ENCODE measurements around the gene DEK.
A peak's percentile ranks its signal among the peaks of the same experiment; 100 is the strongest.
"Not testable (repeated sequence)": the region's sequence is repeated elsewhere in the genome, so short reads cannot be mapped to it uniquely, and the experiment has no call there.

The DEK gene, protein sequence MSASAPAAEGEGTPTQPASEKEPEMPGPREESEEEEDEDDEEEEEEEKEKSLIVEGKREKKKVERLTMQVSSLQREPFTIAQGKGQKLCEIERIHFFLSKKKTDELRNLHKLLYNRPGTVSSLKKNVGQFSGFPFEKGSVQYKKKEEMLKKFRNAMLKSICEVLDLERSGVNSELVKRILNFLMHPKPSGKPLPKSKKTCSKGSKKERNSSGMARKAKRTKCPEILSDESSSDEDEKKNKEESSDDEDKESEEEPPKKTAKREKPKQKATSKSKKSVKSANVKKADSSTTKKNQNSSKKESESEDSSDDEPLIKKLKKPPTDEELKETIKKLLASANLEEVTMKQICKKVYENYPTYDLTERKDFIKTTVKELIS

DNA sequence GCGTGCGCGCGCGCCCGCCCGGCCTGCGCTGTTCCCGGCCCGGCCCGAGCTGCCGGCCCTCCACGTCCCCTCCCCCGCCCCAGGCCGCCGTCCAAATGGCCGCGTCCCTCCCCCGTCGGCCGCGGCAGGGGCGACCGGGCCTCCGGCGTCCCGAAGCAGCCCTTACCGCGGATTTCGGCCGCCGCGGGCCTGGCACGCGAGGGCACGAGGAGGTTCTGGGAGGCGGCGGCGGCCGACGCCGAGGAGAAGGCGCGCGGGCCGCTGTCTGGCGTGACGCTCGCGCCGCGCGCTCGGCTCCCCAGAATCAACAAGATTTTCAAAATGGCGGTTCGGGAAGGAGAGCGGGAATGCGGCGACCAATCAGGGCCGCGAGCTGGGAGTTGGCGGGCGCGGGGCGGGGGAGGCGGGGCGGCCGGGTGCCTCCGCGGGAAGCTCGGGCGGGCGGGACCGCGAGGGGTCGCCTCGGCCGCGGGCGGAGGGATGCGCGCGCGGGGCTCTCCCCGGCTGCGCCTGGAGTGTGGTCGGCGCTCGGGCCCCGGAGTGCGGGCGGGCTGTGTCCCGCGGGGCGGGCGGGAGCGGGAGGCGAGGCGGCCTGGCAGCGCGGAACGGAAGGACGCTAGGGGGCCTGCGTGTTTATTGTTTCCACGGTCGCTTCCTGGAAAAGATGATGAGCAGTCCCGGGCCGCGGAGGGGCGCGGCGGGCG, at the start of gene DEK:
Gene DEK (minus strand): TSS at position 312 of the 704 bp plus-strand sequence. CDS start 543 bp downstream, outside the sequence.
- peak; percentile 92 for DNase-seq

DNA sequence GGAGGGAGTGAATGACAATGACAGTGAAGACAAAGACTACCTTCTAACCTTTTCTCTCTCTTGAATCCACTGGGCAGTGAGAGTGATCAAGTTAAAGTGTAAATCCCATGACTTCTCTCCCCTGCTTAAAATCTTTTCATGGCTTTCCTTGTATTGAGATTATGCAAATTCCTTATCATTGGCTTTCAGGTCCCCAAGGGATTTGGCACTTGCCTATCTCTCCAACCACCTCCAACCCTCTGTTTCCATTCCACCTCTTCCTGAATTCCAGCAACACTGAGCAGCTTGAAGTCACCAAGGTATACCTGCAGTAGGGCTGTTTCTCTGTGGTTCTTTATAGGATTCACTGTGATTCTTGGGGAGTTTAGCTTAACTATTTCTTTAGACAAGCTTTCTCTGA, 48.0 kb upstream of the DEK start:
- DNase-seq, result no peak

DNA sequence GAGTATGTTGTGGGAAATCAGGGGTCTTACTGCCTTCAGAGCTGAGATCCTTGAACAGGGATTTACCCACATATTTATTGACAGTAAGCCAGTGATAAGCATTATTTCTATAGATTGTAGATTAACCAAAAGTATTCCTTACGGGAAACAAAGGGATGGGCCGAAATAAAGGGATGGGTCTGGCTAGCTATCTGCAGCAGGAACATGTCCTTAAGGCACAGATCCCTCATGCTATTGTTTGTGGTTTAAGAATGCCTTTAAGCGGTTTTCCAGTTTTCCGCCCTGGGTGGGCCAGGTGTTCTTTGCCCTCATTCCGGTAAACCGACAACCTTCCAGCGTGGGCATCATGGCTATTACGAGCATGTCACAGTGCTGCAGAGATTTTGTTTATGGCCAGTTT, 45.7 kb upstream of the DEK start:
- not testable (repeated sequence) for DNase-seq

DNA sequence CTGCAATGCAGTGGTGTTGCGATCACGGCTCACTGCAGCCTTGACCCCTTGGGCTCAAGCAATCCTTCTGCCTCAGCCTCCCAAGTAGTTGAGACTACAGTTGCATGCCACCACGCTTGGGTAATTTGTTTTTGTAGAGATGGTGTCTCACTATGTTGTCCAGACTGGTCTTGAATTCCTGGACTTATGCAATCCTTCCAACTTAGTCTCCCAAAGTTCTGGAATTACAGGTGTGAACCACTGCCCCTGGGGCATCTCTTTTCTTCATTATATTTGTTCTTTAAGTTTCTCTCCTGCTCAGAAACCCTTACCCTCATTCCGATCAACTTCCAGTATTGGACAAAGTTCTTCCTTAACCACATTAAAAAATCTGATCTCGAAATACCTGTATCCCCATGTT, 44.7 kb upstream of the DEK start:
- no peak for DNase-seq

DNA sequence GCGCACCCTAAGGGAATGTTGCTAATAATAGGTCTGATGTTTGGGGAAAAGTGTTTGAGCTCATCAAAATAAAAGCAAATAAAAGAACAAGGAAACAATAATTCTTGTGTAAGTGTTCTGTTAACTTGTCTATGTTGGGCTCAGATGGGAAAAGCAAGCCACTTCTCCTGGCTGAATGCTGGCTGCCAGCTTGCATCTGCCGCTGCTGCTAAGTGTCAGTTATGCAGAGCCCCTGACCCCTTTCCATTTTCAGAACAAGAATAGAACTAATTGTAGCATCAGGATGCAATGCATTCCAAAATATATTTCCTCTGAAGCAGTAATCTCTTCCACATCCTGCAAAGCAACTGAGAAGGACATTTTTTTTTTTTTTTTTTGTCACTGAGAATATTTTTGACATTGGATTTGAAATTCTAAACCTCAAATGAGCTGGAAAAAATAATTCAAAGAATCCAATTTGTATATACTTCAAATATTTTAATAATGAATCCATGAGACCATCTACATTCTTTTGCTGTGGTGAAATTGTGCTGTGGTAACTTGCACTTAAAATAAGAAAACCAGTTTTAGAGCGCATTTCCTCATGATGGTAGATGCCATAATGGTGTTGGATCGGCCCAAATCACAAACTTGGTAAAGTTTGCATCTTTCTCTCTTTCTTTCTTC, 43.9 kb upstream of the DEK start:
- no peak for DNase-seq

DNA sequence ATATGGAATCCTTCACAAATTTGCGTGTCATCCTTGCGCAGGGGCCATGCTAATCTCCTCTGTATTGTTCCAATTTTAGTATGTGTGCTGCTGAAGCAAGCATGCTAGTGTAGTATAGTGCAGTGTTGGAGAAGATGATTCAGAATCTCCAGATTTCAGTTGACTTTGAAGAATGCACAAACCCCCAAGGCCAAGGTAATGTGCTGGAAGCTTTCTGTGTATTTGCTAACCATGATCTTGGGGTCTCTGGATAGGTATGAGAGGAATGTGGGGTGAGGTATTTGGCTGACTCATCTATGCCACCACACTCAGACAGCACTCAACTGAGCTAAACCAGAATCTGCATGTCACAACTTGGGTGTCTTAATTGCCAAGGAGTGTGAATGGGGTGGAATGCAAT, 42.6 kb upstream of the DEK start:
- no peak for DNase-seq

DNA sequence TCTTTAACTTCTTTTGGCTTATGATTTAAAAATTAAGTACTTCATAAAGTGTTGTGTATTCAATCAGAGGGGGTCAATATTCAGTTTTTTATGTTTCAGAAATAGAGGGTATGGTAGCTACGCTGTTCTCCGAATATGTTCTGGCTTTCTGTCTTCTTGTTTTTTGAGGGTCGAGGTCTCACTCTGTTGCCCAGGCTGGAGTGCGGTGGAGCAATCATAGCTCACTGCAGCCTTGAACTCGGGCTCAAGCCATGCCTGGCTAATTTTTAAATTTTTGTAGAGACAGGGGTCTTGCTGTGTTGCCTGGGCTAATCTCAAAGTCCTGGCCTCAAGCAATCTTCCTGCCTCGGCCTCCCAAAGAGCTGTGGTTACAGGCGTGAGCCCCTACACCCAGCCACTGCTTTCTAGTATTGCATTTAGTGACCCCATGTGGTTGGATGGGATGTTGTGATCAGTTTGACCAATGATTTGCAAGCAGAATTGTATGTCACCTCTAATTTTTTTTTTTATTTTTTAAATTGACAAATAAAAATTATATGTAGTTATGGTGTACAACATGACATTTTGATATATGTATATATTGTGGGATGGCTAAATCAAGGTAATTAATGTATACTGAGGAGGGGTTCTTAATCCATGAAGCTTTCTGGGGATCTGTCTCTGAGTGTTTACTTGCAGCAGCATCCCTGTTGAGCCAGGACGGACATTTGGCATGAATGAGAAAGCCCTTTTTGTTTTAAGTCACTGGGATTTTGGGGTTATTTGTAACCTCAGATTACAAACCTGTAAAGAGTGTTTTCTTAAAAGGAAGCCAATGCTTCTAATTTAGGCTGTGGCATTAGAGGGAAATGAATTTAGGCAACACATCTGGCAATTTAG, 38.5 kb upstream of the DEK start:
- no peak for DNase-seq

DNA sequence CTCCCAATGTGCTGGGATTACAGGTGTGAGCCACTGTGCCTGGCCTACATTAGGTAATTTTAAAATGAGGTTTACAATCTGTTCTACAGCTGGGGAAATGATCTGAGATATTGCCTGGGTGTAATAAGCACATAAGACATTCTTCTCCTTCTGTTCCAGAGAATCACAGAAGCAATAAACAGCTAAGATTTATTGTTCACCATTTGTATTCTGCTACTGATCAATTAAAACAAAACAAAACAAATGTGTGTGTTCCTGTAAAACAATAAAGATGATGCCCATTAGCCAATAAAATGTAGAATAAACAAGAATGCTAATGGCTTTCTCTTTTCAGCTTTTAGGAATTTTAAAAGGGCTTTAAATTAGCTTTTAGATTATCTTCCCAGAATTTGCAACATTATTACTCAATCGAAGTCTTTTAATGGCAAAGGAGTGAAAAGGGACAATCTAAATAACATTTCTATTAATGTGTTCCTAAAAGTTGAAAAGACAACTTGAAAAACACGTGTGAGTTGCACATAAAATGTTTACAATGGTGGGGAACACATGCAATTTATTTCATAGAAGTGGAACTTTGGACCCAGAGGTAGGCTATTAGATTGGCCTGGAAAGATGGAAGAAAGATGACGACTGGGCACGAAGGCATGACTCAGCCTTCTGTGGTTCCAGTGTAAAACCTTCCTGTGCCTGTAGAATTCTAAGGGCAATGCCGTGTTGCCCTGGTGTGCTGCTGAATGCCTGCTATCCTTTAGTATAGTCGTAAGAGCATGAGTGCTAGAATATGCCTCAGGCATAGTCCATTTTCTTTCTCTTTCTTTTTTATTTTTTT, 29.0 kb upstream of the DEK start:
- DNase-seq, result no peak

DNA sequence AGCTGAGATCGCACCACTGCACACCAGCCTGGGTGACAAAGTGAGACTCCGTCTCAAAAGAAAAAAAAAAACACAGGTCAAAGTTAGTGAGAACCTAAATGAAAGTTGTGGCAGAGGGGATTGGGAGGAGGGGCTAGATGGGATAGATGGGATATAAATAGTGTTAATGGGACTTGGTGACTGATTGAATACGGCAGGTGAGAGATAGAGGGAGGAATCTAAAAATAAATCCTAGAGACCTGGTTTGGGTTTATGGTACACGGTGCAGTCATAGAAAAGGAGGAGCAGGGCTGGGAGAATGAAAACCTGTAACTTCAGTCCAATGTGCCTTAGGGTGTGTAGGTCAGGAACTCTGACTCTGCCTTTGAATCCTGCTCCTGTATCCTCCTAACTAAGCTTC, 25.0 kb upstream of the DEK start:
- no peak for DNase-seq

DNA sequence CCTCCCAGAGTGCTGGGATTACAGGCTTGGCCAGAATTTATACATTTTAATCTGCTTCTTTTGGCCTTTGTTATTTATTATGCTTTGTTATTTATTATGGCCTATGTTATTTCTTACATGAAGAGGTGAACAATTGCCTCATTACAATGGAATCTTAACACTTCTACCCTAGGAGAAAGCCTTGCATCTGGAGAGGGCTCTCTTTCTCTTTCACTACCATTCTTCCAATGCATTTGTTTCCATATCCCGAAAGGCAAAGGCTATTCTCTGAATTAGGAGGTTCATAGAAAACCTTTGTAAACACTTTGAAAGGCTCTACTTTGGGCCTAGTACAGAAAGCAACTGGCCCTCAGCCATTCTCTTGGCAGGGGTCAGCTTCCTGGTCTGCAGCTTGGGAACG, 19.9 kb upstream of the DEK start:
- DNase-seq, result no peak

DNA sequence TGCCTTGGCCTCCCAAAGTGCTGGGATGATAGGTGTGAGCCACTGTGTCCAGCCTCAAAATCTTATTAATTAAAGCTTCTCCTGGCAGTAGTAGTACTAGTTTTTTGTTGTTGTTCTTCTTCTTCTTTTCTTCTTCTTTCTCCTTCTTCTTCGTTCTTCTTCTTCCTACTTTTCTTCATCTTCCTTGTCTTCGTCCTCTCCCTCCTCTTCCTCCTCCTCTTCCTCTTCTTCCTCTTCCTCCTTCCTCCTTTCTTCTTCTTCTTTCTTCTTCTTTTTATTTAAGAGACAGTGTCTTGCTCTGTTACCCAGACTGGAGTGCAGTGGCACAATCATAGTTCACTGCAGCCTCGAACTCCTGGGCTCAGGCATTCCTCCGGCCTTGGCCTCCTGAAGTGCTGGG, 17.2 kb upstream of the DEK start:
- DNase-seq, result no peak

DNA sequence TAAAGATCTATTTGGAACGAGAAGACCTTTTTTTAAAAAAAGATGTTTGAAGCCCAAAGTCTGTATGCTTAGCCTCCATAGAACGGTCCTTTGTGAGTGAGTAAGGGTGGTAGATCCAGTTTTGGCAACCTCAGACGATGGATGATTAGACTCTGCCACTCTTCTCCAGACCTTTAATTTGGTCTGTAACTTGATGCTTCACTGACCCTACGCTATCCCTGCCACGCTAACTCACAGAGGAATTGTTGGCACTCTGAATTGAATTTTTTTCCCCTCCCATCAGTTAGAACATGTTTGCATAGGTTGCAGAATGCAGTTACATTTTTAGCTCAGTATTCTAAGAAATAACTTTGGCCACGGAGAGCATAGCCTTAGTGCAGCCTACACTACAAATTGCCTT, 15.8 kb upstream of the DEK start:
- DNase-seq, result no peak

DNA sequence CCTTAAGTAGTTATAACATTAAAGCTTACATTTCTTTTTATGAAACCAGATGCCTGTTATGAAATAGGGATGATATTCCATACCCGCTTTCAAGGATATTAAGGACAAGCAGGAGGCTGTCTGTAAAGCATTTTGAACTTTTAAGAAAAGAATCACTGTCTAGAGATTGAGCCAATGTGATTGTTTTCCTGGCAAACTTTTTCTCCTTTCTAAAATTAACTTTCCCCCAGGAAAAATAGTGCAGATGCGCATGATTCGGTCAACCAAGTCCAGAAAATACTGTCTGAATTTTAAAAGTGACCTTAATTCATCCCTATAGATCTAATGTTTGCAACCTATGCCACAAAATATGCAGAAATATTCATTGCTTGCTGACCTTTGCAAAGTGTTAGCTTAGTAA, 15.1 kb upstream of the DEK start:
- no peak for DNase-seq

DNA sequence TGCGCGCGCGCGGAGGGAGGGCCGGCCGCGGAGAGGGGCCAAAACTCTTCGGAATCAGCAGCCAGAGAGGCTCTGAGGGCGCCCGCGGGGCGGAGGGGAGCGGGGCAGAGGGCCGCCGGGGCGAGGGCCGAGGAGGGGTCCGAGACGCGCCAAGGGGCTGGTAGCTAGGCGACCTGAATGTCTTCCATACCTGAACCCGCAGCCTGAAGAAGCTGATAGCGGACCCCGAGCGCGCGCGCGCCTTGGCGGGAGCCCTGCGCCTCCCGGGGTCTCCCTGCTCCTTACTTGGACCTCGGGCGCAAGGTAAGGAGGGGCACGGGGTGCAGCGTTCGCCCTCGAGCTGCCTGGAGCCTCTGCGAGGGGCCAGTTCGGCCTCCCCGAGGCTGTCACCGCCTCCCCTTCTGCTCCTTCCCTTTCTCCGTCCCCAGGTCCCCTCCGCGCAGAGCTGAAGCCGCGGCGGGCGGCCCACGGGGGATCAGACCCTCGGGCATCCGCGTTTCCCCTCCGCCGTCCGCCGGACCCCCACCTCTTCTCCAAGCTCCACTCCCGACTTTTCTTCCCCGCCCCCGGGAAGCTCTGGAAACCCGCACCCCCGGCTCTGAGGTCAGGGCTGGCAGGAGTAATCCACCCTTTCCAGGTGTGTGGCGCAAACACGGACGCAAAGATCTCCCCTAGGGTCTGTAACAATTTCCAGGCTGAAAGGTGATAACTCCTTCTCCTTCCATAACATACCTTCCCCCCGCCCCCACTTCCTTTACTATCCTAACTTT, 13.1 kb upstream of the DEK start:
- no peak for DNase-seq

DNA sequence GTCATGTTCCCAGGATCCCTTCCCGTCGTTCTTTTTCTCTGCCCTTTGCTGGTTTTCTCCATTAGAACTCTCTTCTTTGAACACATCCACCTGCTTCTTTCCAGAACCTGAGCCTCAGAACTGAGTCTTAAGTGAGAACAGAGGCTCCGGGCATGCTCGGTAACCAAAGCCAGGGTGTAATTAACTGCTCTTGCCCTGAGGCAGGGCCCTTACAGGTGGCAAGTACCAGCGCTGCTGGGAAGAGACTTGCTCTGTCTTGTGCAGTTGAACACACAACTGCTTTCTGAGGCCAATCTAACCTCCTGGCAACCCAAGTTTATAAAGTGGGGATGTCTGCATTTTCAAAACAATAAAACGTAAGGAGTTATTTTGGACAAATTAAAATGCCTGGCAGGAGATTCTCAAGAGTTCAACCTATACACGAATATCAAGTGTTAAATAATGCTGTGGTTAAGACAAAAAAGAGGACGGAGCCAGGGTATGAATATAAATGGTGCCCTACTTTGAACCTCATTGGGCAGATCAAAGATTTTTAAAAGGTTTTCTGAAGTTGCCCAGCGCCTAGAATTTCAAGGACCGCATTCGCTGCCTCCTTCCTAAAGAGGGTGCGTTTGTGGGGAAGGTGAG, 12.4 kb upstream of the DEK start:
- no peak for DNase-seq

DNA sequence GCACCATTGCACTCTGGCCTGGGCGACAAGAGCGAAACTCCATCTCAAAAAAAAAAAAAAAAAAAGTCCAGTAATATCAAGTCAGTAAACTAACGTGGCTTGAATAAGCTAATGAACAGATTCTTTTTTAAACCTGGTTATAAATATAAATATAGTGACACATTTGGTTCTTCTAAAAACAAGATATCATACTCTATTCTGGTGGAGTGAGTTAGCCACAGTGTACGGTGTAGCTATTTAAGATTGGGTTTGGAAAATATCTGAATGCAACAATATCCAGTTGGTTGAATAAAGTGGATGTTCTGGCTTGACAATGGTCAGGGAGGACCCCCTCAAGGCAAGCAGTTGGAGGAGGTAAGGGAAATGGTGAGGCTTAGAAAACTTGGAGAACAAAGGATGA, 5.9 kb upstream of the DEK start:
- DNase-seq, result no peak

DNA sequence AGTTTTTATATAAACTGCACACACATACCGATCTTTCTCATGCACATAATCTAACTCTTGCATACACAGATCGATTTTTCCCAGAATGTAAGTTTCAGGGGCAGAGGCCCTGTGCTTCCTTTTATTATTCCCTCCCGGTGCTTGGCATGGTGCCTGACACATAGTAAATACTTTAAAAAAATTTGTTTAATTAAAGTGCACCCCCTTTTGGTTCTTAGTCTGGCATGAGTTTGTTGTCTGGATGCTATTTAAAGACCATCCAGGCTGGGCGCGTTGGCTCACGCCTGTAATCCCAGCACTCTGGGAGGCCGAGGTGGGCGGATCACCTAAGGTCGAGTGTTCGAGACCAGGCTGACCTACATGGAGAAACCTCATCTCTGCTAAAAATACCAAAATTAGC, 5.4 kb upstream of the DEK start:
- DNase-seq, result no peak

DNA sequence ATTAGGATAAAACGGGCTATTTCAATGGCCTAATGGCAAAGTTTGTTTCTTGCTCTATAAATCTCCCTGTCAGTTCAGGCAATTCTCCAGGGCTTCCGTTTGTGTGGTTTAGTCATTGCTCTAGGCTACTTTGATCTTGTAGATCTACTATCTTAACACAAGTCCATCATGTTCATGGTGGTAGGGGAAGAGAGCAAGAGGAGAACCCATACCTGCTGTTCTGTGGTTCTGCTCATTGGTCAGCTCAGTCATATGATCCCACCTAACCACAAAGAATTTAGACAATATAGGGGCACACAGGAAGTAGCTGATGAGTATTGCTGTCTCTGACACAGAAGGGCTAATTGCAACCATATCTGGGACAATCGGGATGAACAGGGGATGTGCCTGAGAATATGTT, 4.9 kb upstream of the DEK start:
- no peak for DNase-seq

DNA sequence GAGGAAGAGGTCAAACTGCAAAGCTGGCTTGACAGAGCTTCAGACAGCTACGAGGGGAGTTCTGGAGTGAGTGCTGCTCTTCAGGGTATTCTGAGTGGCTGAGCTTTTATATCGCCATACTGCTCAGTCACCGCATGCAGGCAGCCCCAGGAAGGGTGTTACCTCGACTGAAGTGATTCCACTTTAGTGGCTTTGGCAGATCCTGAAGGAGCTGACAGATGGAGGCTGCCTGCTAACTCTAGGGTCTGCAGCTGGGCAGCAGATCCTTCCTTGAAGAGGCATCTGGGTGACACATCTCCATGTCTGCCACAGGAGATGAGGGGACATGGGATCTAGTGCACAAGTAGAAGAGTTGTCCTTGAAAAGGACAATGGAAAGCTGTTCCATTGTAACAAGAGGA, 3.7 kb upstream of the DEK start:
- DNase-seq, result no peak

DNA sequence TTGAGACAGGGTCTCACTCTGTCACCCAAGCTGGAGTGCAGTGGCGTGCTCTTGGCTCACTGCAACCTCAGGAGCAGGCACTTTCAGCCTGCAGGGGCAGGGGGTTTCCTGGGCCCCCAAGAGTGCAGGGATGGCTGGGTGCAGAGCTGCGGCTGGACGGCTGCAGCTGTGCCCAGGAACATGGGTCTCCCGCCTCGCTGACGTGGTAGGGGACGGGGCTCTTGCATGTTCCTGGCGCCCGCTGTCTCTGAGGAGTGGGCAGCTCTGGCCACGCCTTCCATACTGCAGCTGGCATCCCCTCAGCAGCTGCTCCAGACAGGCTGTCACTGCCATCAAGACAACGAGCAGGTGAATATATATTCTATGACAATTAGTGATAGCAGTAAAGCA, 2.2 kb upstream of the DEK start:
- DNase-seq, result no peak

Data from activated T-cell treated with anti-CD3 and anti-CD28 coated beads, Interleukin-2, amount 50 U/mL, for 1 hour (primary cell).